Breast epithelium (tissue), 4 donors: Measurements from ENCODE around the gene SLC22A3. TPM values are rescaled to one million over a fixed set of nuclear protein-coding genes. Genes with fewer than 3 reads are reported as not detected.
A peak's percentile ranks its signal among the peaks of the same experiment; 100 is the strongest.

Experiments
- DNase-seq, 2 donors: peaks; one replicate each; pipeline ENCODE4 v3.0.0-alpha.2; 2019; ENCODE audit warnings: low spot score in 2 of 2
- H3K27ac ChIP-seq, 2 donors: fragments of 200-600 bp; sonication (generic) in 1 of 2; one replicate each; pipeline ENCODE4 v1.5.1; 2016 to 2019; ENCODE audit warnings: mild to moderate bottlenecking in 1 of 2
- H3K27me3 ChIP-seq, 2 donors: fragments of 200-600 bp; sonication (generic) in 1 of 2; one replicate each; pipeline versions ENCODE4 v1.5.1 to v1.6.0; 2017 to 2019; ENCODE audit warnings: control low read depth in 1 of 2, mild to moderate bottlenecking in 1 of 2
- H3K36me3 ChIP-seq: fragments of 200-600 bp; one replicate; pipeline ENCODE4 v1.5.1; 2019
- H3K4me1 ChIP-seq, 2 donors: fragments of 200-600 bp; sonication (generic); one replicate each; pipeline ENCODE4 v1.5.1; 2016 to 2019; ENCODE audit warnings: control low read depth in 1 of 2
- H3K4me3 ChIP-seq, 3 donors: fragments of 200-600 bp; sonication (generic); 1 replicate in 2 of 3; 2 replicates in 1 of 3; pipeline ENCODE4 v1.5.1; 2016 to 2019; ENCODE audit warnings: mild to moderate bottlenecking in 3 of 3, moderate library complexity in 2 of 3
- H3K9me3 ChIP-seq, 2 donors: fragments of 200-600 bp; sonication (generic) in 1 of 2; one replicate each; pipeline ENCODE4 v1.5.1; 2016 to 2019; ENCODE audit warnings: control low read depth in 1 of 2
- POLR2A ChIP-seq: fragments of 450-650 bp; IDR thresholded peaks from one replicate; pipeline ENCODE4 v1.6.1; 2016; ENCODE audit warnings: antibody characterized with exemption, mild to moderate bottlenecking, moderate library complexity
- POLR2AphosphoS5 ChIP-seq, 3 donors: sonication (generic); formaldehyde crosslinking; IDR thresholded peaks; one replicate each; pipeline ENCODE4 v1.6.1; 2017; ENCODE audit warnings: antibody characterized with exemption in 3 of 3
- intact Hi-C: fragments of 100-400 bp; cut with DNase I; formaldehyde crosslinking; loops from one replicate; pipeline ENCODE4 v1.15.1; 2023; ENCODE audit warnings: low total_unique reads
- total RNA-seq, 3 donors: library from RNA; depleted of rRNA; stranded (reverse); fragments of >200 nt; gene quantifications; one replicate each; pipeline ENCODE4 v1.1.0, GENCODE V29; 2016
- TF ChIP-seq, protein P1 (sequence below), 3 donors: fragments of 450-650 bp; IDR thresholded peaks; one replicate each; pipeline ENCODE4 v1.5.1; 2016 to 2017; ENCODE audit warnings: antibody characterized with exemption in 3 of 3, mild to moderate bottlenecking in 3 of 3, moderate library complexity in 3 of 3

Gene SLC22A3
- total RNA-seq, 3 donors from 2014 or later: 3.4 to 13.1 (median 5.9) TPM

- intact Hi-C loops: no loop called here
These were observed 80.8 kb downstream of the SLC22A3 start for GRCh38 chr6:160428818-160429619.

DNA sequence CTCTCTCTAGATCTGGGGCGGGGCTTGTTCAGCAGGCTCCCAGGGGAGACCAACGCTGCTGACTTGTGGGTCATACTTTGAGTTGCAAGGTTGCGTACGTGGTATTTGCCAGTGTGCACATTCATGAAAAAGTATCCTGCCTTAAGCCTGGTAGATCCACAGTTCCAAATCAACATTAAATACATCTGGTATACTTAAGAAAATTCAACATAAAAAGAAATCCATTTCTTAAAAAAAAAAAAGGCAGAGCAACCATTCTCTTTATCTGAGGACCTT is 81.4 kb downstream of the SLC22A3 start:
- no peaks in the 10 kb centered on the region for H3K36me3 ChIP-seq
- TF ChIP-seq POLR2AphosphoS5 (IDR thresholded peaks at IDR 0.05) (no peak), POLR2A (no peak)
- TF ChIP-seq, protein P1, sequence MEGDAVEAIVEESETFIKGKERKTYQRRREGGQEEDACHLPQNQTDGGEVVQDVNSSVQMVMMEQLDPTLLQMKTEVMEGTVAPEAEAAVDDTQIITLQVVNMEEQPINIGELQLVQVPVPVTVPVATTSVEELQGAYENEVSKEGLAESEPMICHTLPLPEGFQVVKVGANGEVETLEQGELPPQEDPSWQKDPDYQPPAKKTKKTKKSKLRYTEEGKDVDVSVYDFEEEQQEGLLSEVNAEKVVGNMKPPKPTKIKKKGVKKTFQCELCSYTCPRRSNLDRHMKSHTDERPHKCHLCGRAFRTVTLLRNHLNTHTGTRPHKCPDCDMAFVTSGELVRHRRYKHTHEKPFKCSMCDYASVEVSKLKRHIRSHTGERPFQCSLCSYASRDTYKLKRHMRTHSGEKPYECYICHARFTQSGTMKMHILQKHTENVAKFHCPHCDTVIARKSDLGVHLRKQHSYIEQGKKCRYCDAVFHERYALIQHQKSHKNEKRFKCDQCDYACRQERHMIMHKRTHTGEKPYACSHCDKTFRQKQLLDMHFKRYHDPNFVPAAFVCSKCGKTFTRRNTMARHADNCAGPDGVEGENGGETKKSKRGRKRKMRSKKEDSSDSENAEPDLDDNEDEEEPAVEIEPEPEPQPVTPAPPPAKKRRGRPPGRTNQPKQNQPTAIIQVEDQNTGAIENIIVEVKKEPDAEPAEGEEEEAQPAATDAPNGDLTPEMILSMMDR (IDR thresholded peaks at IDR 0.05): no peak
- H3K27ac ChIP-seq: peak overlapping the region in 1 of 2 donors; percentile 4
- no peak for DNase-seq
- no peaks in the 10 kb centered on the region for H3K4me1 ChIP-seq
- no peak overlapping the region for H3K4me3 ChIP-seq
- intact Hi-C loops: no loop called here
- no peaks in the 10 kb centered on the region for H3K9me3 ChIP-seq
- no peaks in the 10 kb centered on the region for H3K27me3 ChIP-seq

More at GRCh38 chr6:160428818-160429619, 80.8 kb downstream of the SLC22A3 start:
- H3K27me3 ChIP-seq: no peaks in the 10 kb centered on the region
- no peaks in the 10 kb centered on the region for H3K36me3 ChIP-seq
- TF ChIP-seq POLR2AphosphoS5 (IDR thresholded peaks at IDR 0.05) (no peak), POLR2A (no peak)
- TF ChIP-seq, protein P1 (IDR thresholded peaks at IDR 0.05): no peak
- H3K27ac ChIP-seq: peak overlapping the region in 1 of 2 donors; percentile 4
- no peaks in the 10 kb centered on the region for H3K4me1 ChIP-seq
- no peaks in the 10 kb centered on the region for H3K9me3 ChIP-seq
- no peak overlapping the region for H3K4me3 ChIP-seq
- DNase-seq: no peak

GRCh38 chr6:160430203-160430602 is 82.0 kb downstream of the SLC22A3 start:
- TF ChIP-seq POLR2AphosphoS5 (IDR thresholded peaks at IDR 0.05): no peak
- TF ChIP-seq POLR2A: no peak
- TF ChIP-seq, protein P1 (IDR thresholded peaks at IDR 0.05): no peak

DNA sequence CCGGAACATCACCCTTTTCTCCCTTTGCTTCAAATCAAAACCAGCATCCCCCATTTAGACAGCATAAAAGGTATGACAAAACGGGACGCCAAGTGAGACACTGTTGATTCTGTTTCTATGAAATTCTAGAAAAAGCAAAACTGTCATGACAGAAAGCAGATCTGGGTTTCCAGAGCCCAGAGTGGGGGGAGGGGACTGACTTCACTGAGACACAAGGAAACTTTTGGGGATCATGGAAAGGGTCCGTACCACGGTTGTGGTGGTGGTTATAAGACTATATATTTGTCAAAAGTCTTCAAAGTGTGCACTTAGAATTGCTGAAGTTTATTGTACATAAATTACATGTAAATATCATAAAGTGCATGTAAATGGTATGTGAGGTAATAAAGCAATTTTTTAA is 82.6 kb downstream of the SLC22A3 start:
- Histone ChIP-seq H3K27me3 (no peaks in the 10 kb centered on the region), H3K4me3 (no peak overlapping the region), H3K27ac (peak overlapping the region; percentile 41 to 45), H3K4me1 (no peaks in the 10 kb centered on the region), H3K9me3 (no peaks in the 10 kb centered on the region), H3K36me3 (no peaks in the 10 kb centered on the region)
- intact Hi-C loops: no loop called here
- TF ChIP-seq POLR2AphosphoS5 (IDR thresholded peaks at IDR 0.05) (peak in 1 of 3 donors; percentile 8), POLR2A (no peak)
- TF ChIP-seq, protein P1 (IDR thresholded peaks at IDR 0.05): no peak
- no peak for DNase-seq

More at GRCh38 chr6:160430203-160430602, 82.0 kb downstream of the SLC22A3 start:
- no peak for DNase-seq
- Histone ChIP-seq H3K27me3 (no peaks in the 10 kb centered on the region), H3K4me1 (no peaks in the 10 kb centered on the region), H3K4me3 (no peak overlapping the region), H3K9me3 (no peaks in the 10 kb centered on the region), H3K27ac (peak overlapping the region; percentile 41 to 45), H3K36me3 (no peaks in the 10 kb centered on the region)
- intact Hi-C loops: no loop called here

- intact Hi-C loops: no loop called here
- Histone ChIP-seq H3K4me1 (no peaks in the 10 kb centered on the region), H3K9me3 (no peaks in the 10 kb centered on the region), H3K4me3 (no peak overlapping the region), H3K27ac (peak overlapping the region in 1 of 2 donors; percentile 41), H3K36me3 (no peaks in the 10 kb centered on the region), H3K27me3 (no peaks in the 10 kb centered on the region)
- TF ChIP-seq POLR2AphosphoS5 (IDR thresholded peaks at IDR 0.05): peak in 1 of 3 donors; percentile 43
- TF ChIP-seq, protein P1 (IDR thresholded peaks at IDR 0.05): no peak
- no peak for DNase-seq
These were observed 83.0 kb downstream of the SLC22A3 start for GRCh38 chr6:160431226-160431625.
